Kidney tubule cell (primary cell): Measurements from ENCODE around the gene GNPNAT1.
"Not testable (repeated sequence)": the region's sequence is repeated elsewhere in the genome, so short reads cannot be mapped to it uniquely, and the experiment has no call there.

ENCODE experiments used
- DNase-seq: peaks from one replicate; pipeline ENCODE4 v3.0.0-alpha.2; 2018; ENCODE audit warnings: low spot score

Gene GNPNAT1

GRCh38 chr14:52790011-52790755 is 1.2 kb downstream of the GNPNAT1 start:
- no peak for DNase-seq

GRCh38 chr14:52789118-52789517 is 2.3 kb downstream of the GNPNAT1 start:
- DNase-seq = no peak

DNA sequence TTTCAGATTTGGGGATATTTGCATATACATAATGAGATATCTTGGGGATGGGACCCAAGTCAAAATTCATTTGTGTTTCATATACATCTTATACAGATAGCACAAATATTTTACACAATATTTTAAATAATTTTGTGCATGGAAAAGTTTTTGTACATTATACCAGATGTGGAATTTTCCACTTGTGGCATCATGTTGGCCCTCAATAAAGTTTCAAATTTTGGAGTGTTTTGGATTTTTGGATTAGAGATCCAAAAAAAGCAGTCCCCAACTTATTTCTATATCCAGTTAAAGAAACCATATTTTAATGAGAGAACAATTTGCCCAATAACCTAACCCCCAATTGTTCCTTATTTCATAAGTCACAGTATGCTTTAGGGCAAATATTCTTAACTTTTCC is 4.5 kb downstream of the GNPNAT1 start:
- no peak for DNase-seq

GRCh38 chr14:52783206-52783605 is 8.2 kb downstream of the GNPNAT1 start:
- no peak for DNase-seq

DNA sequence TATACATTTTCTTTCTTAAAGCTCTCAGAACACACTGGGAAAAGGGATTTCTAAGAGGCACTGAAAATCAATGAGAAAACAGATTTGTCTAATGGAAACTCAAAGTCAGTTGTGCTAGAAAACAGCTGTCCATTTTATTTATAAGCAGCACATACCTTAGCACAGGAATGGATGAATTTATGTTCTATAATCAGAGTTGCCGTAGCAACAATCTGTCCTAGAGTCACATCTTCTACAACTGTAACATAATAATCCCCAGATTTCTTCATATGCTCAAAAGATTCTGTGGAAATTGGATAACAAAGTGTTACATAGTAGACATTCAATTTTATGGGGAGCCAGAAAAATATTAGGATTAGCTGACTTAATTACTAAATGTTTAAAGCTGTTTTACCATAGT is 9.8 kb downstream of the GNPNAT1 start:
- no peak for DNase-seq

GRCh38 chr14:52780893-52781292 is 10.5 kb downstream of the GNPNAT1 start:
- peak; percentile 12 for DNase-seq

DNA sequence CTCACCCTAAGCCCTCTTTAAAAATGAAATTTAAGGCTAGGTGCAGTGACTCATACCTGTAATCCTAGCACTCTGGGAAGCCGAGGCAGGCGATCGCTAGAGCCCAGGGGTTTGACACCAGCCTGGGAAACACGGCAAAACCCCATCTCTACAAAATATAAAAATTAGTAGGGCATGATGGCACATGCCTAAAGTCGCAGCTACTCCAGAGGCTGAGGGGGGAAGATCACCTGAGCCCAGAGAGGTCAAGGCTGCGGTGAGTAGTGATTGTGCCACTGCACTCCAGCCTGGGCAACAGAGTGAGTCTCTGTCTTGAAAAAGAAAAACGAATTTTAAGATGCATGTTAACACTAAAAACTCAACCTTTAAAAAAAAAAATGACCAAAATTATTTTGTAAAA is 12.7 kb downstream of the GNPNAT1 start:
- DNase-seq = no peak

DNA sequence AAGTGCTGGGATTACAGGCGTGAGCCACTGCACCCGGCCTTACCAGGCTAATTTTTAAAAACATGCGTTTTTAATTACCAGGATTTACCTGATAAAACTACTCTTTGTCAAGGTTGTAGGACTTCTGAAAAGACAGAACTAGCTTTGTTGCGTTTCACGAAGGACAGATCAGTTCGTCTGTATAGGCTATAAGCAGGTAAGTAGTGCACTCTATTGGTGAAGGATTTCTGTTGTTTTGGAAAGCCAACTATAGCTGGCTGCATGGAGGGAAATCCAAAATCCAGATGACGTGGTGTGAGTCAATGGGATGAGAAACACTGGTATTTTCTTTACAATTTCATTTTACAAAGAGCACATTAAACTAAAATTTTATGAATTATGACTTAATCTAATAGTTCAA is 14.6 kb downstream of the GNPNAT1 start:
- DNase-seq = no peak

- DNase-seq = no peak
Measured at GRCh38 chr14:52769887-52770286, 21.5 kb downstream of the GNPNAT1 start.

DNA sequence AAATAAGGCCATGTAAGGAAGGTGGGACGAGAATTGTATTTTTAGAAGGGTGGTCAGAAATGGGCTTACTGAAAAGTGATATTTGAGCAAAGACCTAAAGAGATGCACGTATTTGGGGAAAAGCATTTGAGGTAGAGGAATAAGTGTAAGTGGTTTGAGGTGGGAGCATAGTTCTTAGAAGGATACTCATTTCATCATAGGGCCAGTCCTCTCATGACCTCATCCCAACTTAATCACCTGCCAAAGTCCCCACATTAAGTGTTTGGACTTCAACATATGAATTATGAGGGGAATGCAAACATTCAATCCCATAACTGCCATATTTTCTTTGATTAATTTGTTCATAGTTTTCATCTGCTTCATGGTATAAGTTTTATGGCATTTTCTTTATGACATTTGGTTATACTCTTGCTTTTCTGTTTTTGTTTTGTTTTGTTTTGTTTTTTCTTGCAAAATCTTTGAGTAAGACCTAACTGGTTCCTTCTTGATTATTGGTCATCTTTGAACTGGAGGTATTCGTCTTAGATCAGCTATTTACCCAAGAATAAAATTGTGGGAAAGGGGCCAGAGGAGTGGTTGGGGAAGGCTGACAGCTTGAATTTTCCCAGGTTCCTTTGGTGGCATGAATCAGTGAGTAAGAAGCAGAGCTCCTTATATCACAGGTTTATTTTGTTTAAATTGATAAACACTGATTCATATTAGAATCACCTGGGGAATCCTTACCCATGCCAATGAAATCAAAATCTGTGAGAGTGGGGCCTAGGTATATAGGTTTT is 24.2 kb downstream of the GNPNAT1 start:
- DNase-seq = no peak

- not testable (repeated sequence) for DNase-seq
Measured at GRCh38 chr14:52762923-52763322, 28.5 kb downstream of the GNPNAT1 start.

DNA sequence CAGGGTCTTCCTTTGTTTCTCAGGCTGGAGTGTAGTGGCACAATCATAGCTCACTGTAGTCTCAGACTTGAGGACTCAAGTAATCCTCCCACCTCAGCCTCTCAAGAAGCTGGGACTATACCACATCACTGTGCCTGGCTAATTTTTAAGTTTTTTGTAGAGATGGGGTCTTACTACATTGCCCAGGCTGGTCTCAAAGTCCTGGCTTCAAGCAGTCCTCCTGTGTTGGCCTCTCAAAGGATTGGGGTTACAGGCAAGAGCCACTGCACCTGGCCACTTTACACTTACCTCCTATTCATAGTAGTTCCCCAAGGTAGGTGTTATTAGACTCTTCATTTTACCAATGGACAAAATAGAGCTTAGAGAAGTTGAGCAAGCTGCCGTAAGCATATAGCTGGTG is 32.3 kb downstream of the GNPNAT1 start:
- DNase-seq = no peak

- DNase-seq = no peak
Measured at GRCh38 chr14:52755607-52756316, 35.6 kb downstream of the GNPNAT1 start.

DNA sequence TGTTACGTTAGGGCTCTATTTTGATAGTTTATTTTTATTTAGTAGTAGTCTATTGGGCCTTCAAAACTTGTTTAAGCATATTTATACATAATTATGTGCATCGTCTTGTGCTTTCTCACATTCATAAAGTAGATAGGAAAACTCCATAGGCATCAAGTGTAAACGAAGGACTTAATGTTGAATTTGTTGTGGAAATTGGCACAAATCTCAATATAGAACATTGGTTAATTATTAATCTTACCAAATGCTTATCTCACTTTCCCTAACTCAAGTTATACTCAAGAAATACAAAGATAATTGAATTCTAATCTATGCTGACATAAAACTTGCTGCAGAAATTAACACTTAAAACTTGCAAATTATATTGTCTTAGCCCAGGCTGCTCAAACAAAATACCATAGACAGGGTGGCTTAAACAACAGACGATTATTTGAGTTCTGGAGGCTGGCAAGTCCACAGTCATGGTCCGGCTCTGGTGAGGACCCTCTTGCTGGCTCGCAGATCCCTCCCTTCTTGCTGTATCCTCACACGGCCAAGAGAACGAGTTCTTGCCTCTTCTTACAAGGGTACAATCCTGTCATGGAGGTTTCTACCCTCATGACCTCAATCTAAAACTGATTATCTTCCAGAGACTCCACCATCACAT is 42.6 kb downstream of the GNPNAT1 start:
- no peak for DNase-seq

DNA sequence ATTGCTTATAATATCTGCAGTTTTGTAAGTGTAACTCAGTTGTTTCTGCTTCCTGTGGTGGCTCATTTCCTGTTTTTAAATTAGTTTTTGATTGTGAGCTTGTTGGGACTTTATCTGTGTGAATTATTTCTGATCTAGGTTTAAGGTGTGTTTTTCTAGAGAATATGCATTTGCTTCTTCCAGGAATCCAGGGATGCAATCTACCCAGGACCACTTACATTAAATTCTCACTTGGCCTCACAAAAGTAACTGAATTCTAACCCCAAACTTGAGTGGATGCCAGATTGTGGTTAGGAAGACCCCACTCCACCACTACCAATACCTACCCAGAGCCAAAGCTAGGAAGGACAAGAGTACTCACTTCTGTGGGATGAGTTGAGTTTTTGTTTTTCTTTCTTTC is 49.5 kb downstream of the GNPNAT1 start:
- no peak for DNase-seq

- no peak for DNase-seq
Measured at GRCh38 chr14:52740751-52741150, 50.7 kb downstream of the GNPNAT1 start.

DNA sequence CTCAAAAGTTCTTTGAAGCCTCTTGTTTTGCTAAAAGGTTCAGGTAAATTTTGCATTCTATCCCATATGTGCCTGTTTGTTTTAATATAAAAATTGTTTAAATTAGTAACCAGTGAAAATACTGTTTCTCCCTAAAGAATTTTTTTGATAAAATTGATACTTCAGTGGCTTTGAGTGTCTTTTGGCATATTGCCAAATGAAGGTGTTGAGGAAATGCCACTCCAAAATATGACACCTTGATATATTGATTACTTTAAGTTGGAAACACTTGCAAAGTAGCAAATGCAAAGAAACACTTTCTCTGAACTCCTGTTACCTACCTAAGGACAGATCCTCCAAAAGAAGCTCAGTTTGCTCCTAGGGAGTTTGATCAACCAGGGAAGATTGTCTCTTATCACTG is 53.0 kb downstream of the GNPNAT1 start:
- DNase-seq = no peak

GRCh38 chr14:52735921-52736489 is 55.4 kb downstream of the GNPNAT1 start:
- no peak for DNase-seq

DNA sequence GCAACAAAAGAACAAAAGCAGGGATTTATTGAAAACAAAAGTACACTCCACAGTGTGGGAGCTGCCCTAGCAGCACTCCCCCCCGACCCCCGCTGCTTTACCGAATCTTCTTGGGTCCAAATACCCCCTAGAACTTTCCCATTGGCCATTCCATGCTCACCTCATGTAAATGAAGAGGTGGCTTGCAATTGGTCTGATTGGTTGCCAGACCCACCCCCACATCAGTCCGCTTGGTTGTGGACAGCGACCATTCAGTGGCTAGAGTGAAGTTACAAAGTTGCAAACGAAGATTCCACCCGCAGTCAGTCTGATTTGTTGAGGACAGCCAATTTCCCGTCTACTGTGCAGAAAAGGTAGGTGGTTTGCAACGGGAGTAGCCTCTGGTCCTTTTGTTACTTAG is 57.6 kb downstream of the GNPNAT1 start:
- DNase-seq = no peak

- no peak for DNase-seq
Measured at GRCh38 chr14:52730709-52731111, 60.7 kb downstream of the GNPNAT1 start.

DNA sequence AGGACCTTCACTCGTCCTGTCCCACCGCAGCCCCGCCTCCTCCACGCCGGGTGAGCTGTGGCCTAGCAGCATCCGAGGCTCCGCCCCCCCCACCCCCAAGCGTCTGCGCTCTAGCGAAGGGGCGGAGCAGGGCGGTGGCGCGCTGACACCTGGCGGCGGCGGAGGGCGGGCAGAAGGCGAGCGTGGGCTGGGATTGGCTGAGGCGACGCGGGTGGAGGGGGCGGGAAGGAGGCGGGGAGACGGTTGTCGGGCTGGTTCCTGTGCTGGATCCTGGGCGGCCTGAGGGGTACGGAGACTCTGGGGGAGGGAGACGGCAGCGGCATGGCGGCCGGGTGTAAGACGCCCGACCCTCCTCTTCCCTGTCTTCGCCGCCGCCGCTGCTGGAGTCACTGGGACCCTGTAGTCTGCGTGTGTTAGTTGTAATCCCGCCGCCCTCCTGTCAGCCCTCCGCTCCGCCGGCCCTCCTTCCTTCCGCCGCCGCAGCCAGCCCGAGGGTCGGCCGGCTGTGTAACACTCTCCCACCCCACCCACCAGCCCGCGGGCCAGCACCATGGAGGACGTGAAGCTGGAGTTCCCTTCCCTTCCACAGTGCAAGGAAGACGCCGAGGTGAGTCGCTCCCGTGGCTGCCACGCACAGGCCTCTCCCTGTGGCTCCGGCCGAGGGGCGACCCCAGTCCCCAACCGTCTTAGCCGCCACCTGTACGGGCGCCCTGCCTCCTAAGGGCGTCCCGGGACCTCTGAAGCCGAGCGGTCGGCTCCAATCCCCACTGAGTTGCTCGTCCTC is 61.3 kb downstream of the GNPNAT1 start, which contains the start of gene STYX:
Gene STYX, plus strand, starts transcription at position 242 of the 784 bp plus-strand sequence. Its CDS starts 309 bp downstream, at position 551.
- peak; percentile 98 for DNase-seq
